Astrocyte (in vitro differentiated cells and primary cell): ENCODE measurements around the gene FLNC. TPM values are rescaled to one million over a fixed set of nuclear protein-coding genes. Genes with fewer than 3 reads are reported as not detected.

ENCODE experiments used
- DNase-seq: peaks from one replicate; pipeline ENCODE4 v3.0.0-alpha.2; 2010; ENCODE audit warnings: low read depth
- FAIRE-seq: peaks from 2 replicates; lab custom pipeline; 2011; peaks lifted over from hg19 to GRCh38; lab: Jason Lieb, UNC
- H2AFZ ChIP-seq: 2 replicates; pipeline ENCODE4 v1.6.0; 2012; ENCODE audit warnings: low read depth, low read length, inconsistent platforms
- H3K27ac ChIP-seq: 2 replicates; pipeline ENCODE4 v1.5.1; 2011; ENCODE audit warnings: low read depth, low read length, inconsistent platforms
- H3K27me3 ChIP-seq: 2 replicates; pipeline ENCODE4 v1.6.0; 2011; ENCODE audit warnings: low read length, inconsistent platforms; ENCODE audit not compliant: insufficient read depth
- H3K36me3 ChIP-seq: 2 replicates; pipeline ENCODE4 v1.5.1; 2011; ENCODE audit warnings: low read length, inconsistent platforms; ENCODE audit not compliant: insufficient read depth
- H3K4me1 ChIP-seq: 2 replicates; pipeline ENCODE4 v1.5.1; 2011; ENCODE audit warnings: low read length, inconsistent platforms; ENCODE audit not compliant: insufficient read depth
- H3K4me2 ChIP-seq: 2 replicates; pipeline ENCODE4 v1.6.0; 2012; ENCODE audit warnings: low read length, inconsistent platforms
- H3K4me3 ChIP-seq: 2 replicates; pipeline ENCODE4 v1.5.1; 2011; ENCODE audit warnings: low read depth, mild to moderate bottlenecking, low read length, inconsistent platforms; ENCODE audit not compliant: insufficient read depth
- H3K79me2 ChIP-seq: 2 replicates; pipeline ENCODE4 v1.6.0; 2012; ENCODE audit warnings: mild to moderate bottlenecking, low read length, inconsistent platforms; ENCODE audit not compliant: insufficient read depth
- H3K9ac ChIP-seq: 2 replicates; pipeline ENCODE4 v1.6.0; 2012; ENCODE audit warnings: mild to moderate bottlenecking, low read length, inconsistent platforms
- H3K9me3 ChIP-seq: 2 replicates; pipeline ENCODE4 v1.5.1; 2012; ENCODE audit warnings: low read depth, mild to moderate bottlenecking, low read length, inconsistent platforms; ENCODE audit not compliant: insufficient read depth
- H4K20me1 ChIP-seq: 2 replicates; pipeline ENCODE4 v1.6.0; 2012; ENCODE audit warnings: low read length, inconsistent platforms; ENCODE audit not compliant: insufficient read depth
- H3K27ac Mint-ChIP-seq: one replicate; pipeline ENCODE4 v1.8.0; 2021; ENCODE audit warnings: mild to moderate bottlenecking, mixed read lengths; ENCODE audit not compliant: unreplicated experiment
- H3K27me3 Mint-ChIP-seq: one replicate; pipeline ENCODE4 v1.8.0; 2021; ENCODE audit warnings: low read depth, mixed read lengths; ENCODE audit not compliant: unreplicated experiment
- H3K36me3 Mint-ChIP-seq: one replicate; pipeline ENCODE4 v1.8.0; 2021; ENCODE audit warnings: low read depth, mixed read lengths; ENCODE audit not compliant: unreplicated experiment
- H3K4me1 Mint-ChIP-seq: one replicate; pipeline ENCODE4 v1.8.0; 2021; ENCODE audit warnings: low read depth, mixed read lengths; ENCODE audit not compliant: unreplicated experiment
- H3K4me3 Mint-ChIP-seq: one replicate; pipeline ENCODE4 v1.8.0; 2021; ENCODE audit warnings: mild to moderate bottlenecking, moderate library complexity, mixed read lengths; ENCODE audit not compliant: unreplicated experiment
- H3K9me3 Mint-ChIP-seq: one replicate; pipeline ENCODE4 v1.8.0; 2021; ENCODE audit warnings: mild to moderate bottlenecking, mixed read lengths; ENCODE audit not compliant: unreplicated experiment
- CTCF ChIP-seq: IDR thresholded peaks from 2 replicates; pipeline ENCODE4 v1.5.1; 2011; ENCODE audit warnings: low read depth, mild to moderate bottlenecking, inconsistent platforms, low read length, moderate library complexity; ENCODE audit not compliant: insufficient read depth
- EZH2 ChIP-seq: IDR thresholded peaks from 2 replicates; pipeline ENCODE4 v1.6.1; 2012; ENCODE audit warnings: mild to moderate bottlenecking, low read length, inconsistent platforms; ENCODE audit not compliant: insufficient read depth
- total RNA-seq: library from RNA; stranded (reverse); gene quantifications from 2 replicates; pipeline ENCODE4 v1.2.1, GENCODE V29; 2021

FLNC gene
- total RNA-seq, 1 donor from 2014 or later = 364 TPM

GRCh38 chr7:128876978-128877755, 47.0 kb downstream of the FLNC start:
- Histone ChIP-seq H3K4me1 (no peaks in the 10 kb centered on the region), H3K9ac (no peak overlapping the region), H3K4me2 (no peak overlapping the region), H3K27me3 (no peaks in the 10 kb centered on the region), H2AFZ (no peak overlapping the region), H3K79me2 (no peaks in the 10 kb centered on the region), H3K4me3 (no peak overlapping the region), H3K27ac (no peak overlapping the region), H4K20me1 (no peaks in the 10 kb centered on the region), H3K9me3 (no peaks in the 10 kb centered on the region), H3K36me3 (no peaks in the 10 kb centered on the region)
- TF ChIP-seq EZH2 (no peak), CTCF (no peak)
- no peaks in the 10 kb centered on the region for H3K9me3 Mint-ChIP-seq
- no peak for DNase-seq
- H3K36me3 Mint-ChIP-seq = no peaks in the 10 kb centered on the region
- H3K4me1 Mint-ChIP-seq = peaks cover under 1% of the 10 kb centered on the region
- H3K27ac Mint-ChIP-seq = no peak overlapping the region
- H3K4me3 Mint-ChIP-seq = no peak overlapping the region
- no peak for FAIRE-seq
- H3K27me3 Mint-ChIP-seq = peaks cover 33% of the 10 kb centered on the region

GRCh38 chr7:128877756-128878120, 47.5 kb downstream of the FLNC start:
- H2AFZ ChIP-seq = no peak overlapping the region
- no peaks in the 10 kb centered on the region for H3K9me3 Mint-ChIP-seq
- no peaks in the 10 kb centered on the region for H3K27me3 ChIP-seq
- H3K4me3 ChIP-seq = no peak overlapping the region
- no peak overlapping the region for H3K4me2 ChIP-seq
- H3K4me1 ChIP-seq = no peaks in the 10 kb centered on the region
- H3K36me3 ChIP-seq = no peaks in the 10 kb centered on the region
- no peaks in the 10 kb centered on the region for H3K79me2 ChIP-seq
- H3K36me3 Mint-ChIP-seq = no peaks in the 10 kb centered on the region
- no peak for FAIRE-seq
- TF ChIP-seq EZH2 (no peak), CTCF (no peak)
- H3K4me3 Mint-ChIP-seq = no peak overlapping the region
- no peaks in the 10 kb centered on the region for H3K9me3 ChIP-seq
- H3K9ac ChIP-seq = no peak overlapping the region
- H3K27ac ChIP-seq = no peak overlapping the region
- H3K4me1 Mint-ChIP-seq = no peaks in the 10 kb centered on the region
- H3K27ac Mint-ChIP-seq = no peak overlapping the region
- no peak for DNase-seq
- peaks cover 35% of the 10 kb centered on the region for H3K27me3 Mint-ChIP-seq
- no peaks in the 10 kb centered on the region for H4K20me1 ChIP-seq
